GM10266 (cell line): ENCODE results near the gene RELN.

Experiments
- DNase-seq: peaks from one replicate; pipeline ENCODE4 v3.0.0; 2012; ENCODE audit errors: extremely low spot score
- TF ChIP-seq, protein P1 (sequence below): IDR thresholded peaks from 2 replicates; pipeline ENCODE4 v1.5.1; 2012; ENCODE audit warnings: mild to moderate bottlenecking, low read depth; ENCODE audit not compliant: control insufficient read depth, insufficient read depth; ENCODE audit errors: missing control alignments

RELN gene

DNA sequence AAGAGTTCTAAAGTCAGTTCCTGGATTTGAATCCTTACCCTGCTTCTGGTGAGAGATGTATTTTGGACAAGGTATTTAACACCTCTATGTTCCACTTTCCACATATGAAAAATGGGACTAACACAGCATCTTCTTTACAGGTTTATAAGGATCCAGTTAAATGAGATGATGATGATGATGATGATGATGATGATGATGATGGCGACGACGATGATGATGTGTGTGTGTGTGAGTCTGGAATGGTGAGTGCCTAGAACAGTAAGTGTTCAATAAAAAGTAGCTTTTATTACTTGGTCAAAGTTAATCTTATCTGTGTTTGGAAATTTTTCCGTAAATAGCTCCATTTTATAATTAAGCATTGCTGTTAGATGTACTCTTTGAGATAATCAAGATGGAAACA, 295.2 kb downstream of the RELN start:
- TF ChIP-seq, protein P1, sequence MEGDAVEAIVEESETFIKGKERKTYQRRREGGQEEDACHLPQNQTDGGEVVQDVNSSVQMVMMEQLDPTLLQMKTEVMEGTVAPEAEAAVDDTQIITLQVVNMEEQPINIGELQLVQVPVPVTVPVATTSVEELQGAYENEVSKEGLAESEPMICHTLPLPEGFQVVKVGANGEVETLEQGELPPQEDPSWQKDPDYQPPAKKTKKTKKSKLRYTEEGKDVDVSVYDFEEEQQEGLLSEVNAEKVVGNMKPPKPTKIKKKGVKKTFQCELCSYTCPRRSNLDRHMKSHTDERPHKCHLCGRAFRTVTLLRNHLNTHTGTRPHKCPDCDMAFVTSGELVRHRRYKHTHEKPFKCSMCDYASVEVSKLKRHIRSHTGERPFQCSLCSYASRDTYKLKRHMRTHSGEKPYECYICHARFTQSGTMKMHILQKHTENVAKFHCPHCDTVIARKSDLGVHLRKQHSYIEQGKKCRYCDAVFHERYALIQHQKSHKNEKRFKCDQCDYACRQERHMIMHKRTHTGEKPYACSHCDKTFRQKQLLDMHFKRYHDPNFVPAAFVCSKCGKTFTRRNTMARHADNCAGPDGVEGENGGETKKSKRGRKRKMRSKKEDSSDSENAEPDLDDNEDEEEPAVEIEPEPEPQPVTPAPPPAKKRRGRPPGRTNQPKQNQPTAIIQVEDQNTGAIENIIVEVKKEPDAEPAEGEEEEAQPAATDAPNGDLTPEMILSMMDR, result no peak
- DNase-seq, result no peak

DNA sequence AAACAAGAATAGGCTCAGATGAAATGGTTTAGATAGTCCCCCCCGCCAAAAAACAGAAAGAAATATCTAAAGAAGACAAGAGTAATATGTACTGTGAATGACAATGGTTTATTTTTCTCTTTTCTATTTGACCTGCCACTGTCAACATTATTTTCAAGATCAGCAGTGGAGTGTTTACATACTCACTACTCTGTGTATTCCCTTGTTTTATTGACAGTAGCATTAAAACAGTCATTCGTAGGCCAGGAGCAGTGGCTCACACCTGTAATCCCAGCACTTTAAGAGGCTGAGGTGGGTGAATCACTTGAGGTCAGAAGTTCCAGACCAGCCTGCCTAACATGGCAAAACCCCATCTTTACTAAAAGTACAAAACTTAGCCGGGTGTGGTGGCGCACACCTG, 298.2 kb downstream of the RELN start:
- TF ChIP-seq, protein P1, result no peak
- no peak for DNase-seq

DNA sequence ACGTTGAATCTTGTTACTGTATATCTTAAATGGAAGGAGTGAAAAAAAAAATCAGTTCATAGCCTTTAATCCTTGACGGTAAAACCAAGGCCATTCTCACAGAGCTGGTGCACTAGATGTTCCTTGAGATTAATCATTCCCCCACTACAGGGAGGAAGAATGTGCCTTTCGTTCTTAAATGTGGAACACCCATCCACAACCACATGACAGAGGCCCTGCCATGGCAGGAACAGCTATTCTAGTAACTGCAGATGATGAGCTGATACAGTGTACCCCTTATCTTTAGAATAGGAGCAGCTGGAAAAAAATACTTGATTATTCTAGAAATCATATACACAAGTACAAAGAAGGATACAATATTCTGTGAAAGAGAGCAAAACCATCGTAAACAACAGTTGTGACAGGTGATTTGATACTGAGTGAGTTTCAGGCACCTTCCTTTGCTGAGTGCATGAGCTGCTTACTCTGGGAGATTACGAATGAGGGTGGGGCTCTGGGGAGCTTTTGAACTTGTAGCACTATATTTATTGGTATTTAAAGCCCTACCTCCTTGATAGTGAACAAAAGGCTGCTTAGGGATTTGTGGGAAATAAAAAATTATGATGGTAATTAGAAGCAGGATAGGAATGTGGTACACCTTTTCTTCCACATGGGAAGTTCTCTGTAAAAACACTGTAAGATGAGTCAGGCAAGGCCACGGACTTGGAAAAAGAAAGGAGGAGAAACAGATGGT, 299.1 kb downstream of the RELN start:
- TF ChIP-seq, protein P1, result no peak
- DNase-seq, result no peak

DNA sequence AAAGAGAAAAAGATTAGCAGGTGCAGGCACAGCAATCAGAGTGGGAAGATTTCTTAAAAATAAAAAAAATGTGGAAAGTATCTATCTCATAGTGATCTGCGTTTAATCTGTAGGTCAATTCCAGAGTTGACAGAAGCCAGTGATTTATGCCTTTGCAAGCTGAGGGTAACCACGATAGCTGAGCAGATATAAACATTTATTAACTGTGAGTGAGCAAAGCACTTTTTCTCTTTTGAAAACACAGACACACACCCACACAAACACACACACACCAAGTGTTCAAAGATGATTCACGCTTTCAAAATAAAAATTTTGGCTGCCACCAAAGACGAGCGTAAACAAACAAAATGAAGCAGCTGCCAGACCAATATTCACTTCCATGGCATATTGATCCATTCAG, 300.2 kb downstream of the RELN start:
- TF ChIP-seq, protein P1, result no peak
- no peak for DNase-seq

DNA sequence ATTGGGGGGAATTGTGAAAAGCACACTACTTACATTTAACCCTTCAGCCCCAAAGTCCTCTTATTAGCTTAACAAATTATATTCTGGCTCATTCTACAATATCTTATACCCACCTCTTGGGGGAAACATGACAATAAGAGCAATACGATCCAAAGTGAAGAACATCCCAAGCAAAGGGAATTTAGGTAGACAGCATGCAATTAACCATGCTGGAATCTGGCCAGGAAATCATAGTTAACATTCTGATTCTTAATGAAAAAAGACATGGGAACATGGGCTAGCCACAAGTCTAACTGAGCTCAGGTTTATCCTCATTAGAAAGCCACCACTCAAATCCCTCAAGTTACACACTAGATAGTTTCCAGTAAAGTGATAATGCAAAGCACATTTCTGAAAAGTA, 301.5 kb downstream of the RELN start:
- DNase-seq, result no peak
- TF ChIP-seq, protein P1, result no peak

DNA sequence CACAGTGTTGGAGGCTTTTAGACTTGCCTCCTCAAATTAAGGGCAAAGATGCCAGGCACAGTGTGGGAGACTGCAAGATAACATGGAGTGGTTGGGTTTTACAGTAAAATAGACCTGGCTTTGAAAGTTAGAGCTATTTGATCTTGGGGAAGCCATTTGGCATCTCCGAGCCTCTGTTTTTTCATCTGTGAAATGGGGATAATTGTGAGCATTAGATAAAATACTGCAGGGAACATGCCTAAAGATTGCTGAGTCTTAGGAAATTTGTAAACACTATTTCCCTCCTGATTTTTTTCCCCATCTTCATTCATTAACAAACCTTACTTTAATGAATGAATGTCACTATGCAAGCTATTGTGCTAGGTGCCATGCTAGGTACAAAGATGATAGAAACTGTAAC, 302.2 kb downstream of the RELN start:
- no peak for DNase-seq
- TF ChIP-seq, protein P1, result no peak

DNA sequence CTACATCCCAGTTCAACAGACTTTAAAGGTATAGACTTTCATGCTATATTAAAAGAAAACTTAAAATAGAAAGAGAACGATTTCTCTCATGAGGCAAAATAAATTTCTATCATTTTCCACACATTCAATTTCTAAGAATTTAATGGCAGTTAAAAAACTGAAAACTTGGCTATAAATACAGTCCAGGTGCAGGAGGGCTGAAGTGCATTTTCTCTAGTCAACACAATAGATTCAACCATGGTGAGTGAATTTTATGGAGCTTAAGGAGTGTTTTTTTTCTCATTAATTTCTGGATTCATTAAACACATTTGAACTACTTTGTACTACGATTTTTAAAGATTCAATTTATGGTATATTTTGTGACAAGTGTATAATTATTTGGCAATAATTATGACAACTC, 302.7 kb downstream of the RELN start:
- TF ChIP-seq, protein P1, result no peak
- DNase-seq, result no peak
